ENCODE measurements around the gene ADNP2.

- TF ChIP-seq POLR2A (IDR thresholded peaks at IDR 0.05; ENCODE audit: low read depth, low read length): no peak
- no peak for TF ChIP-seq POLR2AphosphoS5 (IDR thresholded peaks at IDR 0.05; ENCODE audit: low read depth, low read length)
- TF ChIP-seq POU2F2 (IDR thresholded peaks at IDR 0.05; ENCODE audit: low read depth, low read length): no peak
Observed at GRCh38 chr18:80119111-80119510, 10.0 kb downstream of the ADNP2 start.
